Karpas-422 (cell line): ENCODE measurements around the gene ZMAT5. TPM values are rescaled to one million over a fixed set of nuclear protein-coding genes. Genes with fewer than 3 reads are reported as not detected.

Experiments used
- DNase-seq: peaks from one replicate; pipeline ENCODE4 v3.0.0-alpha.2; 2015
- H2AFZ ChIP-seq: fragments of 200-600 bp; sonication (generic); 2 replicates; pipeline ENCODE4 v1.6.1; 2014; ENCODE audit warnings: antibody characterized with exemption, low read length, mixed read lengths
- H3K27ac ChIP-seq: fragments of 200-600 bp; sonication (generic); 2 replicates; pipeline ENCODE4 v1.5.1; 2014; ENCODE audit warnings: mild to moderate bottlenecking, low read length, moderate library complexity
- H3K27me3 ChIP-seq: fragments of 200-600 bp; sonication (generic); 2 replicates; pipeline ENCODE4 v1.6.1; 2014; ENCODE audit warnings: low read length, mixed read lengths
- H3K36me3 ChIP-seq: fragments of 200-600 bp; sonication (generic); 2 replicates; pipeline ENCODE4 v1.6.1; 2014; ENCODE audit warnings: low read length, mixed read lengths; ENCODE audit not compliant: insufficient read depth
- H3K4me1 ChIP-seq: fragments of 200-600 bp; sonication (generic); 2 replicates; pipeline ENCODE4 v1.6.1; 2014; ENCODE audit warnings: mild to moderate bottlenecking, low read length, mixed read lengths
- H3K4me2 ChIP-seq: fragments of 200-600 bp; sonication (generic); 2 replicates; pipeline ENCODE4 v1.6.1; 2014; ENCODE audit warnings: low read length, low read depth, mild to moderate bottlenecking; ENCODE audit not compliant: poor library complexity, severe bottlenecking
- H3K4me3 ChIP-seq: fragments of 200-600 bp; sonication (generic); 2 replicates; pipeline ENCODE4 v1.5.1; 2014; ENCODE audit warnings: mild to moderate bottlenecking, antibody characterized with exemption, low read length, mixed read lengths
- H3K79me2 ChIP-seq: fragments of 200-600 bp; sonication (generic); 2 replicates; pipeline ENCODE4 v1.6.1; 2014; ENCODE audit warnings: mild to moderate bottlenecking, low read length, mixed read lengths
- H3K9ac ChIP-seq: fragments of 200-600 bp; sonication (generic); 2 replicates; pipeline ENCODE4 v1.6.0; 2014; ENCODE audit warnings: low read length
- H3K9me2 ChIP-seq: fragments of 200-600 bp; sonication (generic), shearing (Covaris generic); replicated peaks from 2 replicates; pipeline ENCODE4 v1.6.0; 2014; ENCODE audit warnings: mild to moderate bottlenecking, low read length, moderate library complexity; ENCODE audit not compliant: insufficient read depth
- H3K9me3 ChIP-seq: fragments of 300-700, 200-600 bp; sonication (generic); 2 replicates; pipeline ENCODE4 v1.6.1; 2014; ENCODE audit warnings: low read length, mixed read lengths
- H4K20me1 ChIP-seq: fragments of 200-600 bp; sonication (generic); 2 replicates; pipeline ENCODE4 v1.6.1; 2014; ENCODE audit warnings: mild to moderate bottlenecking, antibody characterized with exemption, low read length, low read depth; ENCODE audit not compliant: insufficient read depth
- total RNA-seq: library from RNA; depleted of rRNA; stranded (reverse); fragments of >200 nt; shearing (Covaris generic); gene quantifications from 2 replicates; pipeline ENCODE4 v1.2.3, GENCODE V29; 2014; ENCODE audit warnings: low replicate concordance

ZMAT5 gene
- total RNA-seq, 1 experiment from 2014 or later: 22.4 TPM

DNA sequence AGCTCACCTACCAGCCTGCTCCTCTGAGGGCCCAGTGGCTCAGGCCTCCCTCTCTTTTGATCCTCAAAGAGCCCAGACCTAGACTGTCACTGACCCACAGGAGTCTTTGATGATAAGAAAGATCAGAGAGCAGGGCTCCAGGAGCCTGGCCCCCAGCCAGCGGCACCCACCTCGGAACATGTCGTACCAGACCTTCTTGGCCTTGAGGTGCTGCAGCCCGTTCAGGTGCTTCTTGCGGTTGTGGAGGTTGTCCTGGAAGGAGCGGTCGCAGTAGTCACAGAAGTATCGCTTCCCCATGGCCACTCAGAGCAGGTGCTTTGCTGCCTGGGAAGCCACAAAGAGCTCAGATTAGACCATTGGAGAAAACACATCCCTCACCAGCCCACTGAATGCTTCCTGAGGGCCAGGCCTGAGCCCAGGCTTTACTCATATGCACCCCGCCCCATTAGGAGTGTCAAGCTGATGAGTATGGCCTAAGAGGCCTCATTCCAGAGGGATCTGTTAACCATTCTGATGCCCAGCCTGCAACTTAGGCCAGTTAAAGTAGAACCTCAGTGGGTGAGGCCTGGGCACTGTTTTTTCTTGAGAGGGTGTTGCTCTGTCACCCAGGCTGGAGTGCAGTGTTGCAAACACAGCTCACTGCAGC, 18.4 kb downstream of the ZMAT5 start:
- H4K20me1 ChIP-seq: no peaks in the 10 kb centered on the region
- H2AFZ ChIP-seq: no peak overlapping the region
- no peaks in the 10 kb centered on the region for H3K27me3 ChIP-seq
- H3K36me3 ChIP-seq: no peaks in the 10 kb centered on the region
- H3K9me3 ChIP-seq: no peaks in the 10 kb centered on the region
- H3K27ac ChIP-seq: no peak overlapping the region
- H3K9me2 ChIP-seq: no peaks in the 10 kb centered on the region
- no peak for DNase-seq
- no peak overlapping the region for H3K4me3 ChIP-seq
- no peaks in the 10 kb centered on the region for H3K4me1 ChIP-seq
- H3K9ac ChIP-seq: no peak overlapping the region
- no peaks in the 10 kb centered on the region for H3K79me2 ChIP-seq
- H3K4me2 ChIP-seq: no peak overlapping the region

DNA sequence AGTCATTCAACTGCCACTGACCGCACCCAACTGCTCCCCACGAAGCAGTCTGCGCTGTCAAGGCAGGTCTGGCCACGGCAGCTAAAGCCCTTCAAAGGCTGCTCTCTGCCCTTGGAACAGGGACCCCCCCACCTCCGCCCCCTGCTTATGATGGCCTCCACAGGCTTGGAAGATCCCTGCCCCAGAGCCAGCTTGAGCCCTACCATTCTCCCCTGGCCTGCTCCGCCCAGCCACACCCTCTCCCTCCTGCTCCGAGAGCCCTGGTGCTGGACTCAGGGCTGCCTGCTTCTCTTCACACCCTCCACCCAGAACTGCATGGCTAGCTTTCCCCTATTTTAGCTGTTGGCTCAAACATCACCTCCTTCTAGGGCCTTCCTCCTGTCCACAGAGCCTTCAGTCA, 19.0 kb downstream of the ZMAT5 start:
- H3K9me2 ChIP-seq: no peaks in the 10 kb centered on the region
- H3K79me2 ChIP-seq: no peaks in the 10 kb centered on the region
- no peak overlapping the region for H3K4me3 ChIP-seq
- no peaks in the 10 kb centered on the region for H4K20me1 ChIP-seq
- no peak for DNase-seq
- no peak overlapping the region for H2AFZ ChIP-seq
- H3K9me3 ChIP-seq: no peaks in the 10 kb centered on the region
- no peaks in the 10 kb centered on the region for H3K27me3 ChIP-seq
- H3K36me3 ChIP-seq: no peaks in the 10 kb centered on the region
- no peak overlapping the region for H3K27ac ChIP-seq
- no peak overlapping the region for H3K9ac ChIP-seq
- no peak overlapping the region for H3K4me2 ChIP-seq
- H3K4me1 ChIP-seq: no peaks in the 10 kb centered on the region

DNA sequence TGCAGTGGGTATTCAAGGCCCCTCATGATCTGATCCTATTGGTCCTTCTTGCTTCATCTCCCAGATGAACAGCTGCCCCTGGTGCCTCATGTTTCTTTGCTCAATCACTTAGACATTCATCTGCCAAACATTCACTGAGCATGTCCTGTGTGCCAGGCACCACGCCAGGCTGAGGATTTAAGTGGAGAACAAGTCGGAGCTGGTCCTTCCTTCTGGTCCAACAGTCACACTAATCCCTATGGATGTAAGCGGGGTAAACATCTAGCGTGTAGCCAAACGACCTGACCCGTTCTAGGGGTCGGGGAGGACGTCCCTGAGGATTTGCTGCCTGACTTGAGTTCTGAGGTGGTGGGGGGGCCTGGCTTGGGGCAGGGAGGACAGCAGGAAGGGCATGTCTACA, 21.9 kb downstream of the ZMAT5 start:
- no peaks in the 10 kb centered on the region for H3K79me2 ChIP-seq
- no peaks in the 10 kb centered on the region for H4K20me1 ChIP-seq
- no peak for DNase-seq
- H3K4me2 ChIP-seq: no peak overlapping the region
- H3K4me3 ChIP-seq: no peak overlapping the region
- H3K4me1 ChIP-seq: no peaks in the 10 kb centered on the region
- no peaks in the 10 kb centered on the region for H3K36me3 ChIP-seq
- H3K9me3 ChIP-seq: no peaks in the 10 kb centered on the region
- H2AFZ ChIP-seq: no peak overlapping the region
- H3K9me2 ChIP-seq: no peaks in the 10 kb centered on the region
- no peaks in the 10 kb centered on the region for H3K27me3 ChIP-seq
- no peak overlapping the region for H3K9ac ChIP-seq
- H3K27ac ChIP-seq: no peak overlapping the region

DNA sequence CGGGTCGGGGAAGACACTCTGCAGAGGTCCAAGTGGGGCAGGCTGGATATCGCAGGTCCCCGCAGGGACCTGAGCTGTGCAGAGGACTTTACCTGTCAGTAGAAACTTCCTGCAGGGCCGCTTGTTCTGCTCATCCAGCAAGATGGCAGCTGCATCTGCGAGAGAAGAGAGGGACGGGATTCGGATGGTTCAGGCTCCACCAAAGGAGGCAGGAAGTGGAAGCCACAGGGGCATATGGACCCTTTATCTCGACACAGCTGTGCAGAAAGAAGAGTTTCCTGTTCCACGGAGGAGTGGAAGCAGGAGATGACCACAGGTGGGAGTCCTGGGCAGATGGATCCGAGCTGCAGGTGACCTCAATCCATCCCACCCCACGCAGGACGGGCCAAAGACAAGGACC, 24.5 kb downstream of the ZMAT5 start:
- Histone ChIP-seq H3K36me3 (no peaks in the 10 kb centered on the region), H3K4me3 (no peak overlapping the region), H2AFZ (no peak overlapping the region), H3K9me2 (no peaks in the 10 kb centered on the region), H3K4me1 (no peaks in the 10 kb centered on the region), H3K79me2 (no peaks in the 10 kb centered on the region), H3K4me2 (no peak overlapping the region), H3K9me3 (no peaks in the 10 kb centered on the region), H3K9ac (no peak overlapping the region), H3K27ac (no peak overlapping the region), H4K20me1 (no peaks in the 10 kb centered on the region), H3K27me3 (no peaks in the 10 kb centered on the region)
- no peak for DNase-seq

DNA sequence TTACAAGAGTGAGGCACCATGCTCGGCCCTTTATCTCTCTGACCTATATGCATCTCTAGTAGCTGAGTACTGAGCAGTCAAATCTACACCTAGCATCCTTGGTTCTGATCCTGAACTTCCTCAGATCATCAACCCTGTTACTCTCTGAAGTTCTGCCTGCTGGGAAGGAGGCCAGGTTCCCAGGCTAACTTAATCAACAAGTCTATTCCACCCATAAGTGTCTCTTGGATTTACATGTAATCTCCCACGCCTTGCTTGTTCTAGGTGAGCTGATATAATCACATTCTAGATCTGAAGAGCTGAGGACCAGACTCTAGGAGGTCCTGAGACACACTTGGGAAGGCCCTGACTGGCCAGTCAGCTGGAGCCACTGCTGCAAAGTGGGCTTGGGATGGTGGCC, 24.9 kb downstream of the ZMAT5 start:
- Histone ChIP-seq H3K36me3 (no peaks in the 10 kb centered on the region), H3K9me2 (no peaks in the 10 kb centered on the region), H3K9ac (no peak overlapping the region), H3K9me3 (no peaks in the 10 kb centered on the region), H4K20me1 (no peaks in the 10 kb centered on the region), H3K27me3 (no peaks in the 10 kb centered on the region), H2AFZ (no peak overlapping the region), H3K4me3 (no peak overlapping the region), H3K79me2 (no peaks in the 10 kb centered on the region), H3K4me2 (no peak overlapping the region), H3K27ac (no peak overlapping the region), H3K4me1 (no peaks in the 10 kb centered on the region)
- DNase-seq: no peak

DNA sequence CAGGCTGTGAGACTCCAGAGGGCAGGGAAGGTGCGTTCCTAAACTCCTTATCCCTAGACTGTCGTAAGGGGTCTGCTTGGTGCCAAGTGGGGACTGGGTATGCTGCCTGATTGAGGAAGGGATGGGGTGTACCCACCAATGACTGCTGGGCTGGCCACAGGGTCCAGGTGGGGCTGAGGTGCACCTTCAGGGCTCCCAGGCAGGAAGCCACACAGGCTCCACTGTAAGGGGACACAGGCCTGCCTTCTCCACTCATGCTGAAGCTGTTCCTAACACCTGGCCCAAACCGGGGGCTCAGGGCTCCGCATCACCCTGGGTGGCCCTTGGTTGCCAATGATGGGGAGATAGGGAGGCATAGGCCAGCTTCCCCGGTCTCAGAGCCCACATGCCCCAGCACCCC, 26.6 kb downstream of the ZMAT5 start:
- H3K9ac ChIP-seq: no peak overlapping the region
- no peak overlapping the region for H3K4me2 ChIP-seq
- H3K4me3 ChIP-seq: no peak overlapping the region
- no peaks in the 10 kb centered on the region for H3K36me3 ChIP-seq
- no peaks in the 10 kb centered on the region for H3K4me1 ChIP-seq
- no peaks in the 10 kb centered on the region for H3K79me2 ChIP-seq
- H3K27ac ChIP-seq: no peak overlapping the region
- H3K27me3 ChIP-seq: no peaks in the 10 kb centered on the region
- no peaks in the 10 kb centered on the region for H3K9me3 ChIP-seq
- no peaks in the 10 kb centered on the region for H4K20me1 ChIP-seq
- H3K9me2 ChIP-seq: no peaks in the 10 kb centered on the region
- no peak overlapping the region for H2AFZ ChIP-seq
- no peak for DNase-seq

DNA sequence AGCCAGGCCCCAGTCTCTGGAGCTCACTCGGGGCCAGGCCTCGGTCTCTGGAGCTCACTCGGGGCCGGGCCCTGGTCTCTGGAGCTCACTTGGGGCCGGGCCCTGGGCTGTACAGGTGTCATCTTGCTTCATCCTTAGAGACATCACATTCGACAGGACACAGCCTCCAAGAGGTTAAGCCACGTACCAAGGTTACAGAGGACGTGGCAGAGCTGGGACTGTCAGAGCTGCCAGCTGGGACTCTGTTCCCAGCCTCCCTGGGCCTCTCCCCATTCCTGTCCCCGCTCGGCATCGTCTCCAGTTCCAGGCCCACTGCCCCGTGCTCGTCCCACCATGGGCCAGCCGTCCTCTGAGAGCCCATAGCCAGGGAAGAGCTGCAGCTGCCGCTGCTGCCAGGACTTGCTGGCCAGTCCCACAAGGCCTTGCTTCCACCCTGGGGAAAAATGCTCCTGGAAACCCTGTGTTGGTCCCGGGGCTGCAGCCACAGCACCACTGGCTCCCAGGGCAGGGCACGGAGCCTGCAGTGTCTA, 27.4 kb downstream of the ZMAT5 start:
- no peak overlapping the region for H3K4me2 ChIP-seq

DNA sequence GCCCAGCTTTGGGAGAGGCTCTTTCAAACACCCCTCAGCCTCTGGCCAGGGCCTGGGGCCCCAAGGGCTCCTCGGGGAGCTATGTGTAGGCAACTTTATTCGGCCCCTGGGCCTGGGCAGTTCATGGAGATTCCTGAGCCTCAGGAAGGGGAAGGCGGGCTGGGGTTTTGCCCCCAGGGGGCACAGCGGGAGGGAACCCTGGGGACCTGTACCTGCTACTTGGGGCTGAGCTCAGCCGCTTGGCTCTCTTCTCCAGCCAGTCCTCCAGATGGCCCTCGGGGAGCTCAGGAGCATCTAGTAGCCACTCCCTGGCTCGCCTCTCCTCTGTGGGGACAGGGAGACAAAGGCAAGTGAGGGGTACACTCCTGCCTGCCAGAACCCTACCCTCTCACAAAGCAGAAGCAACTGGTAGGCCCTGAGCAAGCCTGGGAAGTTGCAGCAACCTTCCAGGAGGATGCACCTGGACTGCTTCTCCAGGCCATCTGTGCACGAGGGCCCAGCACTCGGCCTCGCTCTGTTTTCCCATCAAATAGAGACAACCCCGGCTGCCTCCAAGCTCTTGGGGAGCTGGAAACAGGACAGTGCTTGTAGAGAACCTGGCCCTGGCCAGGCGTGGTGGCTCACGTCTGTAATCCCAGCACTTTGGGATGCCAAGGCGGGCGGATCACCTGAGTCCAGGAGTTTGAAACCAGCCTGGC, 28.5 kb downstream of the ZMAT5 start:
- H3K27ac ChIP-seq: no peak overlapping the region
- H3K9me2 ChIP-seq: no peaks in the 10 kb centered on the region
- 0 out of 2 replicates have a peak, but pooled peaks cover 3% of the 10 kb centered on the region for H4K20me1 ChIP-seq
- no peak for DNase-seq
- H3K4me2 ChIP-seq: no peak overlapping the region
- no peak overlapping the region for H3K4me3 ChIP-seq
- H3K9me3 ChIP-seq: no peaks in the 10 kb centered on the region
- H3K79me2 ChIP-seq: no peaks in the 10 kb centered on the region
- H3K27me3 ChIP-seq: no peaks in the 10 kb centered on the region
- H2AFZ ChIP-seq: no peak overlapping the region
- no peaks in the 10 kb centered on the region for H3K36me3 ChIP-seq
- H3K4me1 ChIP-seq: peaks cover 11% of the 10 kb centered on the region
- no peak overlapping the region for H3K9ac ChIP-seq

More for the DNA sequence above, 27.4 kb downstream of the ZMAT5 start:
- Histone ChIP-seq H3K27me3 (no peaks in the 10 kb centered on the region), H3K27ac (no peak overlapping the region), H3K4me1 (no peaks in the 10 kb centered on the region), H2AFZ (no peak overlapping the region), H4K20me1 (no peaks in the 10 kb centered on the region), H3K79me2 (no peaks in the 10 kb centered on the region), H3K9ac (no peak overlapping the region), H3K36me3 (no peaks in the 10 kb centered on the region), H3K9me2 (no peaks in the 10 kb centered on the region), H3K9me3 (no peaks in the 10 kb centered on the region), H3K4me3 (no peak overlapping the region)
- no peak for DNase-seq
